K562 (cell line): ENCODE measurements around the gene MSH3. TPM values are rescaled to one million over a fixed set of nuclear protein-coding genes. Genes with fewer than 3 reads are reported as not detected.

ENCODE experiments used
- ATAC-seq: fragments of 200-7000 bp; cut with Tn5 transposase; 3 replicates; pipeline ENCODE4 v1.9.1; 2020; ENCODE audit warnings: moderate library complexity
- BruUV-seq: library from RNA; stranded (reverse); fragments of 400-500 nt; replicated peaks from 2 replicates; lab custom pipeline; 2021; lab: Mats Ljungman, UMichigan
- CTCF ChIA-PET: fragments of 300-600 bp; formaldehyde crosslinking; extraction: SDS; loops from one replicate; lab custom pipeline; 2021; ENCODE audit warnings: low intra/inter-chr PET ratio; lab: Yijun Ruan, JAX
- POLR2A ChIA-PET: fragments of 300-600, 350-650 bp; sonication (Branson Sonifier 250); formaldehyde crosslinking; extraction: SDS; loops from one replicate; lab custom pipeline; 2021; ENCODE audit warnings: antibody characterized with exemption, inconsistent platforms; lab: Yijun Ruan, JAX
- DNase-seq, 4 experiments: peaks; one replicate each; pipeline versions ENCODE4 v3.0.0 to v3.0.0-alpha.2; 2011 to 2018; ENCODE audit warnings: low spot score in 3 of 4, mixed read lengths in 3 of 4; ENCODE audit errors: extremely low read depth in 1 of 4
- FAIRE-seq: peaks from 2 replicates; lab custom pipeline; 2011; peaks lifted over from hg19 to GRCh38; lab: Jason Lieb, UNC
- H2AFZ ChIP-seq: 2 replicates; pipeline ENCODE4 v1.6.0; 2011; ENCODE audit warnings: low read depth, low read length, control low read depth, inconsistent platforms
- H3K27ac ChIP-seq: fragments of 200-600 bp; 3 replicates; pipeline ENCODE4 v1.8.0; 2011; ENCODE audit warnings: low read depth, mild to moderate bottlenecking, control low read depth, inconsistent platforms, low read length, moderate library complexity, mixed read lengths; ENCODE audit errors: extremely low read depth
- H3K27me3 ChIP-seq, 2 experiments: fragments of 300-600 bp in 1 of 2; 2 replicates in 1 of 2; 3 replicates in 1 of 2; pipeline versions ENCODE4 v1.6.0 to v1.8.0; 2011; ENCODE audit warnings: inconsistent platforms in 2 of 2, low read length in 2 of 2, mild to moderate bottlenecking in 1 of 2, mixed read lengths in 1 of 2, moderate library complexity in 1 of 2; ENCODE audit not compliant: control insufficient read depth in 2 of 2, insufficient read depth in 2 of 2
- H3K36me3 ChIP-seq: fragments of 300-600 bp; 3 replicates; pipeline ENCODE4 v1.8.0; 2011; ENCODE audit warnings: mild to moderate bottlenecking, low read length, inconsistent platforms; ENCODE audit not compliant: control insufficient read depth, insufficient read depth
- H3K4me1 ChIP-seq, 2 experiments: fragments of 200-600 bp in 1 of 2; replicated peaks in 1 of 2; 2 replicates in 1 of 2; 3 replicates in 1 of 2; pipeline versions ENCODE4 v1.5.1 to v1.8.0; 2011; ENCODE audit warnings: inconsistent platforms in 2 of 2, low read length in 2 of 2, mild to moderate bottlenecking in 1 of 2, mixed read lengths in 1 of 2, moderate library complexity in 1 of 2; ENCODE audit not compliant: control insufficient read depth in 2 of 2, insufficient read depth in 2 of 2
- H3K4me2 ChIP-seq: 2 replicates; pipeline ENCODE4 v1.6.1; 2011; ENCODE audit warnings: low read length, control low read depth, inconsistent platforms, mixed read lengths; ENCODE audit not compliant: insufficient read depth
- H3K4me3 ChIP-seq: fragments of 200-600 bp; sonication (generic), shearing (Covaris generic); 2 replicates; pipeline ENCODE4 v1.5.1; 2016; ENCODE audit warnings: control low read depth, inconsistent platforms
- H3K79me2 ChIP-seq: fragments of 200-600 bp; 3 replicates; pipeline ENCODE4 v1.8.0; 2011; ENCODE audit warnings: low read length, inconsistent platforms; ENCODE audit not compliant: control insufficient read depth, insufficient read depth
- H3K9ac ChIP-seq, 2 experiments: 2 replicates each; pipeline versions ENCODE4 v1.6.0 to v1.6.1; 2011; ENCODE audit warnings: low read depth in 2 of 2, low read length in 2 of 2, control low read depth in 1 of 2, inconsistent platforms in 1 of 2, mild to moderate bottlenecking in 1 of 2, mixed read lengths in 1 of 2; ENCODE audit not compliant: insufficient read depth in 1 of 2
- H3K9me1 ChIP-seq: one replicate; pipeline ENCODE4 v1.6.0; 2011; ENCODE audit warnings: inconsistent platforms, mild to moderate bottlenecking, low read length, moderate library complexity; ENCODE audit not compliant: control insufficient read depth, insufficient read depth
- H3K9me3 ChIP-seq: replicated peaks from 2 replicates; pipeline ENCODE4 v1.5.1; 2011; ENCODE audit warnings: low read depth, low read length, inconsistent platforms; ENCODE audit not compliant: control insufficient read depth, insufficient read depth
- H4K20me1 ChIP-seq: replicated peaks from 2 replicates; pipeline ENCODE4 v1.6.1; 2011; ENCODE audit warnings: low read length, inconsistent platforms, mixed read lengths; ENCODE audit not compliant: control insufficient read depth, insufficient read depth
- ARHGAP35 ChIP-seq: fragments of 450-650 bp; IDR thresholded peaks from 2 replicates; pipeline ENCODE4 v1.6.1; 2018; ENCODE audit not compliant: partially characterized antibody
- CBX8 ChIP-seq: fragments of 200-600 bp; sonication (generic); IDR thresholded peaks from 2 replicates; pipeline ENCODE4 v1.6.1; 2012; ENCODE audit warnings: borderline replicate concordance, mixed run types, low read depth, mild to moderate bottlenecking, moderate library complexity, mixed read lengths, low read length, control low read depth, inconsistent platforms; ENCODE audit not compliant: poor library complexity, severe bottlenecking; ENCODE audit errors: extremely low read depth
- E2F8 ChIP-seq: fragments of 450-650 bp; IDR thresholded peaks from 2 replicates; pipeline ENCODE4 v1.7.1; 2018; ENCODE audit warnings: mild to moderate bottlenecking, low read depth; ENCODE audit not compliant: partially characterized antibody
- MEIS2 ChIP-seq: fragments of 450-650 bp; IDR thresholded peaks from 2 replicates; pipeline ENCODE4 v1.6.1; 2014; ENCODE audit warnings: mild to moderate bottlenecking; ENCODE audit not compliant: partially characterized antibody
- PKNOX1 ChIP-seq: fragments of 450-650 bp; IDR thresholded peaks from 2 replicates; pipeline ENCODE4 v1.6.1; 2016
- VEZF1 ChIP-seq: fragments of 200-800 bp; sonication (Bioruptor generic); IDR thresholded peaks from 2 replicates; pipeline ENCODE4 v1.6.1; 2017; ENCODE audit warnings: missing genetic modification characterization, missing compliant biosample characterization
- ZNF717 ChIP-seq: fragments of 250-450 bp; sonication (Bioruptor Pico); IDR thresholded peaks from 2 replicates; pipeline ENCODE4 v1.5.0; 2021
- WGBS: fragments of 100-300 bp; shearing (Covaris generic); methylation state at CpG from one replicate; pipeline ENCODE4 v1.1.6; 2016; ENCODE audit warnings: low coverage, mixed read lengths; ENCODE audit not compliant: insufficient coverage; ENCODE audit errors: missing lambda C conversion rate; 5-methylcytosine and 5-hydroxymethylcytosine counted together
- in situ Hi-C: fragments of 300-500 bp; cut with MboI; formaldehyde crosslinking; loops from 4 replicates; pipeline ENCODE4 v1.15.0; 2018; ENCODE audit warnings: inconsistent platforms, mixed read lengths
- intact Hi-C: fragments of 100-400 bp; cut with micrococcal nuclease; formaldehyde crosslinking; loops from 2 replicates; pipeline ENCODE4 v1.14.2; 2022
- polyA plus RNA-seq, 8 experiments: library from polyadenylated mRNA; depleted of rRNA in 4 of 8; stranded (reverse) in 5 of 8; unstranded in 3 of 8; fragments of >200 nt; fragmentation: Nextera tagmentation in 2 of 8; fragmentation: Illumina TruSeq in 1 of 8; extraction: Ambion mirVana in 2 of 8; extraction: Trizol in 1 of 8; gene quantifications; 2 replicates each; pipeline versions ENCODE4 v1.2.1 to v1.2.3, GENCODE V29; 2011 to 2014; ENCODE audit warnings: inconsistent platforms in 1 of 8, missing spikeins in 1 of 8
- total RNA-seq, 7 experiments: library from RNA; depleted of rRNA in 6 of 7; stranded (reverse); fragments of >200 nt in 6 of 7; fragmentation: Illumina TruSeq in 2 of 7; extraction: Trizol in 2 of 7; gene quantifications; 2 replicates each; pipeline versions ENCODE4 v1.2.1 to v1.2.3, GENCODE V29; 2011 to 2021; ENCODE audit warnings: low replicate concordance in 1 of 7
- TF ChIP-seq, protein P1 (sequence below), 2 experiments: IDR thresholded peaks in 1 of 2; conservative IDR thresholded peaks in 1 of 2; 2 replicates each; pipeline ENCODE4 v1.6.1; 2016; ENCODE audit warnings: low read depth in 2 of 2, mild to moderate bottlenecking in 1 of 2, missing compliant biosample characterization in 1 of 2, missing genetic modification characterization in 1 of 2, moderate library complexity in 1 of 2

The MSH3 gene
- total and polyA plus RNA-seq, 9 of the 15 experiments (the other 6 are each of a cell fraction or from before 2014, with no cell fraction given) = 3.9 to 17.2 (median 13.2) TPM

- in situ Hi-C loops = no loop called here
- no peak overlapping the region for H2AFZ ChIP-seq
- TF ChIP-seq MEIS2 (peak; percentile 75), CBX8 (no peak), VEZF1 (CRISPR knock-in tag) (no peak), PKNOX1 (peak; percentile 47), ZNF717 (CRISPR knock-in tag) (no peak), E2F8 (no peak), ARHGAP35 (peak; percentile 74)
- TF ChIP-seq, protein P1, sequence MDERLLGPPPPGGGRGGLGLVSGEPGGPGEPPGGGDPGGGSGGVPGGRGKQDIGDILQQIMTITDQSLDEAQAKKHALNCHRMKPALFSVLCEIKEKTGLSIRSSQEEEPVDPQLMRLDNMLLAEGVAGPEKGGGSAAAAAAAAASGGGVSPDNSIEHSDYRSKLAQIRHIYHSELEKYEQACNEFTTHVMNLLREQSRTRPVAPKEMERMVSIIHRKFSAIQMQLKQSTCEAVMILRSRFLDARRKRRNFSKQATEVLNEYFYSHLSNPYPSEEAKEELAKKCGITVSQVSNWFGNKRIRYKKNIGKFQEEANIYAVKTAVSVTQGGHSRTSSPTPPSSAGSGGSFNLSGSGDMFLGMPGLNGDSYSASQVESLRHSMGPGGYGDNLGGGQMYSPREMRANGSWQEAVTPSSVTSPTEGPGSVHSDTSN (CRISPR knock-in tag; IDR thresholded peaks at IDR 0.05; ENCODE audit: low read depth) = no peak
- TF ChIP-seq, protein P1 (tag; conservative IDR thresholded peaks at IDR 0.05; ENCODE audit: low read depth) = peak; percentile 74
- BruUV-seq = no TSS peak
- no peak overlapping the region for H3K9ac ChIP-seq
- ChIA-PET POLR2A (interaction anchor here (0.8 to 1.7 kb wide), 2 partner anchors 9 to 299 kb away, joined by 3 to 4 read pairs; no protein-coding TSS in a partner anchor), CTCF (no interaction called here)
- ATAC-seq (no peak), FAIRE-seq (no peak), DNase-seq (no peak)
- peaks cover 9% of the 10 kb centered on the region; the same call in 2 of the 3 replicates for H3K36me3 ChIP-seq
- WGBS = 65% methylated on average over 3 of the region's 3 CpGs
- H3K79me2 ChIP-seq = no peaks in the 10 kb centered on the region
- no peaks in the 10 kb centered on the region for H3K9me1 ChIP-seq
- H3K4me3 ChIP-seq = no peak overlapping the region
- no peaks in the 10 kb centered on the region for H3K27me3 ChIP-seq
- no peaks in the 10 kb centered on the region for H3K4me1 ChIP-seq
- intact Hi-C loops = no loop called here
- no peak overlapping the region for H3K27ac ChIP-seq
- H4K20me1 ChIP-seq = no peaks in the 10 kb centered on the region
- H3K4me2 ChIP-seq = no peak overlapping the region
- no peaks in the 10 kb centered on the region for H3K9me3 ChIP-seq
These were observed 162.1 kb downstream of the MSH3 start for GRCh38 chr5:80816590-80816989.
